ENCODE results near the gene PGA5.
"Not testable (repeated sequence)": the region's sequence is repeated elsewhere in the genome, so short reads cannot be mapped to it uniquely, and the experiment has no call there.

Gene PGA5

DNA sequence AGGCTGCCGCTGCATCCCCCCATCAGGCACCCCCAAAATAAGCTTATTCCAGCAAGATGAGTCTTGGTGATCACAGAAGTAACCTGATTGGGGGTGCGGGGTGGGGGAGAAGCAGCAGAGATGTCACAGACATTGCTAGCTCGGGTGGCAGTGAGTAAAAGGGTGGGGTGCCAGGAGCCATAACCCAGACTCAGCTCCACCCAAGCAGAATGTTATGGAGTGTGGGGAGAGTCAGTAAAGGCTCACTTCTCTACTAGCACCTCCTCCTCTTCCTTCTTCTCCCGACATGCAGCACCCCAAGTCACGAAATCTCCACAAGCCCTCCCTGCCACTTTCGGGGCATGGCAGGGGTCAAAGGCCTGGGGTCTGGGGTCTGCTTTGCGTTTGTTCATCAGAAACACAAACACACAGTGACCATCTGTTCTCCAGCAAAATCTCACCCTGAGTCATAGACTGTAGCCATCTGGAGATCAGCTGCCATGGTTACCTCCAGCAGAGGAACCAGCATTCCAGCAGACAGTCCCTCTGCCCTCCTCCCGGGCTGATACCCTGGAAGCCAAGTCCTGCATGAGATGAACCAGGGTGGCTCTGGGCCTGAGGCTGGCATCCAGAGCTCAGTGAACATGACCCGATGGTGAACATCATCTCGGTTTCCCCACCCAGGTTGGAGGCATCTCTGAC is 14.4 kb upstream of the PGA5 start:
- not testable (repeated sequence) for DNase-seq (ENCODE audit: low spot score)

DNA sequence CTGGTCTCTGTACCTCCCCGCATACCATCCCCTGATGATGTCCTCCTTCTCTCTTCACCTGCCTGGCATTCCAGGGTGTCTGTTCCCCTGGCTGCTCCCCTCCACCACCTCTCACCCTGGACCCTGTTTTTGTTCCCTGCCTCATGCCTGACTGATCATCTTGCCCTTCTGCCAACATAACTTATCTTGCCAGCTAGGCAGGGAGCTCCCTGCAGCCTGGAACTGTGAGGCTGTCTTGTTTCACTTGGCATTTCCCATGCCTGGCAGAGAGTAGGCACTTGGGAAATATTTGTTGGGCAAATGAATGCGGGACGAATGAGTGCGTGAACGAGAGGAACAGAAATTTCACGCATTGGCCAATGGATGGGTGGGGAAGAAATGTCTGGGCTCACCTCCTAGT is 11.5 kb upstream of the PGA5 start:
- not testable (repeated sequence) for DNase-seq (ENCODE audit: low spot score)

DNA sequence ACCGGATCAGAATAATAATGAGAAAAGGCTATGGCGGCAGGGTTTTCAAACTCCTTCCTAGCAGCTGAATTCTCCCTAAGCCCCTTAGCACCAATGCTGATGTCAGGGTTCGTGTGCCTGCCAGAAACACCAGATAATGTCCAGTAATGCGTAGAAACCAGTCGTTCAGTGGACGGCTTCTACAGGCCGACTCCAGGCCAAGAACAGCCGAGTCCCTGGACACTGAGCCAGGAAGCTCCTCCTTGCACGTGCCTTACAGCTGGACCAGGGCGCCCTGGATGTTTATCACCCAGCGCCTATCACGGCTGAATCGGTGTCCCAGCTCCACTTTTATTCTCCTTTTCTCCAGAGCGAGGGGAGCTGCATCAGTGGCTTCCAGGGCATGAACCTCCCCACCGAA is 9.9 kb upstream of the PGA5 start:
- DNase-seq (ENCODE audit: low spot score) = not testable (repeated sequence)

DNA sequence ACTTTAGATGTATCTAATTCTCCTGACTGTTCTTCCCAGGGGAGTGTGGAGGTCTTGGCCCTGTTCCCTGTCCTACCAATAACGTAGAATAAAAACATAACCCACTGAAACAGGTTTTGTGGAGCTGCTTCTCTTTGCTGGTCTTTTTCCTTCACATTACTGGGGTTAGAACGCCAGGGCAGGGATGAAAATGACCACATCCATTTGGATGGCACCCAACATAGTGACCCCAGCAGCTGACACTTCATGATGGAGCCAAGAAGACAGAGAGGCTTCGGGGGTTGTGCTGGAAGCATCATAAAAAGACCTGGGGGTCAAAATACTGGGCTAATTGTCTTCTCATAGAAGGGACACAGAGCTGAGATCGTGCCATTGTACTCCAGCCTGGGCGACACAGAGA is 9.4 kb upstream of the PGA5 start:
- not testable (repeated sequence) for DNase-seq (ENCODE audit: low spot score)

DNA sequence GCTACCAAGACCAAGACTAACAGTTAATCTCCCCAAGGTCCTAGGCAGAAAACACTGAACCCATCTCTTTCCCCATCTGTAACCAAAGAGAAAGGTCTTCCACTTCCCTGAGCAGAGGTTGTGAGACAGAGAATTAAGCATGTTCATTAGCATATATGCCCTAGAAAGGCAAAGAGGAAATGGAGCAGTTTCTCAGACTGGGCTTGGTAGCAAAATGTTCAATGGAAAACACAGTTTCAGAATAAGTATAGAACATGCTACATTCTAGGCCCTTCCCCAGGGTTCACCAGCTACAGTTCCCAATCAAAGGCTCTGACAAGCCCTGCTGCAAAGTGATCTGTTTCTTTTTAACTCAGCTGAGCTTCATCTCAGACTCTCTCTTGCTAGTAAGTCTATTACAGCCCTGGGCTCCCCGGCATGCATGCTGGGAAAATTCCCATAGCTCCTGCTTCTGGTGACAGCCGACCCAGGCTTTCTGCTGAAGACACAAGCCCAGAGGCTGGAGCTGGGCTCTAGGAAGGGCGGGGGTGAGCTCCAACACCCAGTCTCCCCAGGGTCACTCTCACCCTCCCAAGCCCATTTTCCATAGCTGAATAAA is 8.3 kb upstream of the PGA5 start:
- DNase-seq (ENCODE audit: low spot score) = not testable (repeated sequence)

DNA sequence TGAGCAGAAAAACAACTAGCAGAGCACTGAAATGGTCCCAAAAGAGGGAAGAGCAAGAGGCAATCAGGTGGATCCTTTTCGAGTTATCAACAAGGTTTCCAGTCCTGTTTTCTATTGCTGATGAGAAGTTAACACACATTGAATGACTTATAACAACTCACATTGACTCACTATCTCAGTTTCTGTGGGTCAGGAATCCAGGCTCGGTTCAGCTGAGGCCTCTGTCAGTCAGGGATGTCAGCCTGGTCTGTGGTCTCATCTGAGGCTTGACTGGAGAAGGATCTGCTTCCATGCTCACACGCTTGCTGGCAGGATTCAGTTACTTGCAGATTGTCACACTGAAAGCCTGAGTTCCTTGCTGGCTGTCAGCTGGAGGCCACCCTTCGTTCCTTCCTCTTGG is 3.8 kb upstream of the PGA5 start:
- DNase-seq (ENCODE audit: low spot score) = not testable (repeated sequence)

DNA sequence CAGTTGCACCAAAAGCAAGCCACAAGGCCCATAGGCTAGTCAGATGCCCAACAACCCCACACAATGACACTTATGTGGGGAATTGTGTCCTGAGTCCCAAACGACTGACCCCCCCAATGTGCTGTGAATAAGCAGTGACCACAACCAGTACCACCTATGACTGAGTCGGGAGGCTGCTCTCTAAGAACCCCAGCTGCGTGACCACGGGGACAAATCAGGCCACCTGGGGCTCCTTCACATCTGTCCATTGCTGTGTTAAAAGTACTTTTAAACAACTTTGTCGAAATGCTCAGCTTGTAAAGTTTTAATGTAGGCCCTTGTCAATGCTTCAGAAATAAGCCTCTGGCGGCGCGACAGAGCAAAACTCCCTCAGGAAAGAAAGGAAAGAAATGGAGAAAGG is 687 bp upstream of the PGA5 start:
- not testable (repeated sequence) for DNase-seq (ENCODE audit: low spot score)

DNA sequence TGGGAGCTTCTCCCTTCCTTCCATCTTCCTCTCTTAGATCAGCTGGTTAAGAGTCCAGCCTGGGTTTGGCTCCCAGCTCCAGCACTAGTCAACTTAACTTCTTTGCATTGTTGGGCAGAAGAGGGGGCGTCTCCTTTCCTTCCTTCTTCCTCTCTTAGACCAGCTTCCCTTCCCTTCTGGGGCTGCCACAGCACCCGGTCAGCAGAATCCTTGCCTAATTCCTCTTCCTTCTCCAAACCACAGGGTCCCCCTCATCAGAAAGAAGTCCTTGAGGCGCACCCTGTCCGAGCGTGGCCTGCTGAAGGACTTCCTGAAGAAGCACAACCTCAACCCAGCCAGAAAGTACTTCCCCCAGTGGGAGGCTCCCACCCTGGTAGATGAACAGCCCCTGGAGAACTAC is 551 bp downstream of the PGA5 start:
- not testable (repeated sequence) for DNase-seq (ENCODE audit: low spot score)

DNA sequence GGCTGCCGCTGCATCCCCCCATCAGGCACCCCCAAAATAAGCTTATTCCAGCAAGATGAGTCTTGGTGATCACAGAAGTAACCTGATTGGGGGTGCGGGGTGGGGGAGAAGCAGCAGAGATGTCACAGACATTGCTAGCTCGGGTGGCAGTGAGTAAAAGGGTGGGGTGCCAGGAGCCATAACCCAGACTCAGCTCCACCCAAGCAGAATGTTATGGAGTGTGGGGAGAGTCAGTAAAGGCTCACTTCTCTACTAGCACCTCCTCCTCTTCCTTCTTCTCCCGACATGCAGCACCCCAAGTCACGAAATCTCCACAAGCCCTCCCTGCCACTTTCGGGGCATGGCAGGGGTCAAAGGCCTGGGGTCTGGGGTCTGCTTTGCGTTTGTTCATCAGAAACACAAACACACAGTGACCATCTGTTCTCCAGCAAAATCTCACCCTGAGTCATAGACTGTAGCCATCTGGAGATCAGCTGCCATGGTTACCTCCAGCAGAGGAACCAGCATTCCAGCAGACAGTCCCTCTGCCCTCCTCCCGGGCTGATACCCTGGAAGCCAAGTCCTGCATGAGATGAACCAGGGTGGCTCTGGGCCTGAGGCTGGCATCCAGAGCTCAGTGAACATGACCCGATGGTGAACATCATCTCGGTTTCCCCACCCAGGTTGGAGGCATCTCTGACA is 4.4 kb downstream of the PGA5 start:
- not testable (repeated sequence) for DNase-seq (ENCODE audit: low spot score)

DNA sequence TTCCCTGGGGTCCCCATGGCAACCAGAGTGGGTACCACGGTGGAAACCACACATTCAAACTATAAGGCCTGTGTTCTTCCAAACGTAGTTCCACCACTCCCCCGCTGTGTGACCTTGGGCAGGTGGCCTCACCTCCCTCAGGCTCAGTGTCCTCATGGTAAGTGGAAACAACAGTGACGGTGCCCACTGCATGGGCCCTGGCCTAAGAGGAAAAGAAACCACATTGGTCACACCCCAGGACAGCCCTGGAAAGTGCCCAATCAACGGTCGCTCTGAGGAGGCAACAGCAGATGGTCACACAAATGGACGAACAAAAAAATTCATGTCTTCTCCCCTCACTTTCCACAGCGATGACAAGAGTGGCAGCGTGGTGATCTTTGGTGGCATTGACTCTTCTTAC is 7.1 kb downstream of the PGA5 start:
- not testable (repeated sequence) for DNase-seq (ENCODE audit: low spot score)

DNA sequence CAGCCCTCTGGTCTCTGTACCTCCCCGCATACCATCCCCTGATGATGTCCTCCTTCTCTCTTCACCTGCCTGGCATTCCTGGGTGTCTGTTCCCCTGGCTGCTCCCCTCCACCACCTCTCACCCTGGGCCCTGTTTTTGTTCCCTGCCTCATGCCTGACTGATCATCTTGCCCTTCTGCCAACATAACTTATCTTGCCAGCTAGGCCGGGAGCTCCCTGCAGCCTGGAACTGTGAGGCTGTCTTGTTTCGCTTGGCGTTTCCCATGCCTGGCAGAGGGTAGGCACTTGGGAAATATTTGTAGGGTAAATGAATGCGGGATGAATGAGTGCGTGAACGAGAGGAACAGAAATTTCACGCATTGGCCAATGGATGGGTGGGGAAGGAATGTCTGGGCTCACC is 8.2 kb downstream of the PGA5 start:
- DNase-seq (ENCODE audit: low spot score) = not testable (repeated sequence)

DNA sequence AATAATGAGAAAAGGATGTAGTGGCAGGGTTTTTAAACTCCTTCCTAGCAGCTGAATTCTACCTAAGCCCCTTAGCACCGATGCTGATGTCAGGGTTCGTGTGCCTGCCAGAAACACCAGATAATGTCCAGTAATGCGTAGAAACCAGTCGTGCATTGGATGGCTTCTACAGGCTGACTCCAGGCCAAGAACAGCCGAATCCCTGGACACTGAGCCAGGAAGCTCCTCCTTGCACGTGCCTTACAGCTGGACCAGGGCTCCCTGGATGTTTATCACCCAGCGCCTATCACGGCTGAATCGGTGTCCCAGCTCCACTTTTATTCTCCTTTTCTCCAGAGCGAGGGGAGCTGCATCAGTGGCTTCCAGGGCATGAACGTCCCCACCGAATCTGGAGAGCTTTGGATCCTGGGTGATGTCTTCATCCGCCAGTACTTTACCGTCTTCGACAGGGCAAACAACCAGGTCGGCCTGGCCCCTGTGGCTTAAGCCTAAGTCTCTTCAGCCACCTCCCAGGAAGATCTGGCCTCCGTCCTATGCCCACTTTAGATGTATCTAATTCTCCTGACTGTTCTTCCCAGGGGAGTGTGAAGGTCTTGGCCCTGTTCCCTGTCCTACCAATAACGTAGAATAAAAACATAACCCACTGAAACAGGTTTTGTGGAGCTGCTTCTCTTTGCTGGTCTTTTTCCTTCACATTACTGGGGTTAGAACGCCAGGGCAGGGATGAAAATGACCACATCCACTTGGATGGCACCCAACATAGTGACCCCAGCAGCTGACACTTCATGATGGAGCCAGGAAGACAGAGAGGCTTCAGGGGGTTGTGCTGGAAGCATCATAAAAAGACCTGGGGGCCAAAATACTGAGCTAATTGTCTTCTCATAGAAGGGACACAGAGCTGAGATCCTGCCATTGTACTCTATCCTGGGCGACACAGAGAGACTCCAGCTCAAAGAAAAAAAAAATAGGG is 10.1 kb downstream of the PGA5 start:
- DNase-seq (ENCODE audit: low spot score) = not testable (repeated sequence)

DNA sequence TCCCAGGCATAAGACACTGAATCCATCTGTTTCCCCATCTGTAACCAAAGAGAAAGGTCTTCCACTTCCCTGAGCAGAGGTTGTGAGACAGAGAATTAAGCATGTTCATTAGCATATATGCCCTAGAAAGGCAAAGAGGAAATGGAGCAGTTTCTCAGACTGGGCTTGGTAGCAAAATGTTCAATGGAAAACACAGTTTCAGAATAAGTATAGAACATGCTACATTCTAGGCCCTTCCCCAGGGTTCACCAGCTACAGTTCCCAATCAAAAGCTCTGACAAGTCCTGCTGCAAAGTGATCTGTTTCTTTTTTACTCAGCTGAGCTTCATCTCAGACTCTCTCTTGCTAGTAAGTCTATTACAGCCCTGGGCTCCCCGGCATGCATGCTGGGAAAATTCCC is 11.4 kb downstream of the PGA5 start:
- not testable (repeated sequence) for DNase-seq (ENCODE audit: low spot score)

DNA sequence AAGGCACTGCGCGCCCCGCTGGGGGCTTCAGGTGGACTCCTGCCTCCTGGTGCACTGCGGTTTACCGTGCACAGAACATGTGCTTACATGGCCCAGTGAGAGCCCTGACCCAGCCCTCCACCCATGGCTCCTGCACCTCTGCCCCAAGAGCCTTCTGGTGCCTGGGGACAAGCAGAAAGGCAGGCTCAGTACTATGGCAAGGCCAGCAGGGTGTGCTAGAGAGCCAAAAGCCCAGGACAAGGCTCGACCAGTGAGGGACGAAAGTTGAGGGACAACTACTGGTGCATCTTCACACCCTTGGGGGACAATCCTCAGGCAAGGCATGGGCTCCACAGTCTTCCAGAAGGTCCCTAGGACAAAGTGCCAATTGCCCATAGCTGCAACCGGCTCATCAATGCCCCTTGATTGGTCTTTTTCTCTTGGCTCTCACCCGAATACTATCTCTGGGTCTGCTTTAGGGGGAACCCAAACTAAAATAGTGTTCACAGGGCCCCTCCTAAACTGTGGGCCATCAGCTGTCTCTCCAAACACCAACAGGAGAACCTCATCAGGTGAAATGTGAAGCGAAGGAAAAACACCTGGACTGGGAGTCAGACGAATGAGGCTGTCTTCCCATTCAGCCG is 13.5 kb downstream of the PGA5 start:
- peak; percentile 54 for DNase-seq (ENCODE audit: low spot score)

DNA sequence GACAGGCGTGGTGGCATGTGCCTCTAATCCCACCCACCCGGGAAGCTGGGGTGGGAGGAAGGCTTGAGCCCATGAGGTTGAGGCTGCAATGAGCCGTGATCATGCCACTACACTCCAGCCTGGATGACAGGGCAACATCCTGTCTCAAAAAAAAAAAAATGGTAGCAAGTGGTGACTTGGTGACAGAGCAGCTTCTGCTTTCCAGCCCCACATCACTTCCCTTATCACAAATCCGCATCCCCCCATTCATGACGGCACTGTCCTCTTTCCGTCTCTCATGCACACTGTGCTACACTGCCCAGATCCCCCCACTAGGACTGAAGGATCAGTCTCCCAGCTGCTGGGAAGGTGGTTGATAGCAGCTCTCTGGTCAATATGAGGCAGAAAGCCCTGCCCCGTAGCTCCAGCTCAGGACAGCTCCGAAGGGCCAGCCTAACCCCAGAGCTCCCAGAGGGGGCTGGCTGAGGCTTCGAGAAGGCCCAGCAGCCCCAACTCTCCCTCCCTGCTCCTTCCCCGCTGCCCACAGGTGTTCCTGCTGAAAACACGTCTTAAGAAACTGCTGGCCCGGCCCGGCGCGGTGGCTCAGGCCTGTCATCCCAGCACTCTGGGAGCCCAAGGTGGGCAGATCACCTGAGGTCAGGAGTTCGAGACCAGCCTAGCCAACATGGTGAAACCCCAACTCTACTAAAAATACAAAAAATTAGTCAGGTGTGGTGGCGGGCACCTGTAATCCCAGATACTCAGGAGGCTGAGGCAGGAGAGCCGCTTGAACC is 15.9 kb downstream of the PGA5 start:
- no peak for DNase-seq (ENCODE audit: low spot score)

DNA sequence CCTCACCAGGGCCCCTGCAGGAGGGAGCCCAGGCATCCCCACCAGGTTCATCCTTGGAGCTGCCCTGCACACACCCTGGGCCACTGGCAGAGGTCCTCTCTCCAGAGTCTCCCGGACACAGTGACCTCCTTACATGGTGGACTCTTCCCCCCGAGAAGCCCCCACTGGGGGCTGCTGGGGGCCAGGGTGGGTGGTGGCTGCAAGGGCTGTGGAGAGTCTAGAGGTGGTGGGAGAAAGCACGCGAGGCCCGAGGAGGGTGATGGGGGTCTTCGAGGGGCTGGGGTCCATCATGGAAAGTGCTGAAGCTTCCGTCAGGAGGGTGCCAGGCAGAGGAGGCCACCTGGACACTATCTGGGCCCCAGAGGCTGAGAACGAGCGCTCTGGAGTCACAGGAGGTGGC is 17.6 kb downstream of the PGA5 start:
- no peak for DNase-seq (ENCODE audit: low spot score)

DNA sequence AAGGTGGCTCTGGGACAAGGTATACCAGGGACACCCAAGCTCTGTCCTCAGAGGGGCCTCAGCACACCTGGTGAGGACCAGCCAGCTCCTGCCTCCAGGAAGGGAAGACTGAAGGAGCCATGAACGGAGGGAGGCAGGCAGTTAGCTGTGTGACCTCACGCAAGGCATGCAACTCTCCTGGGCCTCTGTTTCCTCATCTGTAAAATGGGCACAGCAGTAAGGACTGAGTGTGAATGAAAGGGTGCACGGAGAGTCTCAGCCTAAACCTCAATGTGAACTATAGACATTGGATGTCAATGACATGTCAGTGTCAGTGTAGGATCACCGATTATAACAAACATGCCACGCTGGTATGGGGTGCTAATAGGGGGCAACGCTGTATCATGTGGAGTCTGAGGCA is 18.4 kb downstream of the PGA5 start:
- DNase-seq (ENCODE audit: low spot score) = no peak

DNA sequence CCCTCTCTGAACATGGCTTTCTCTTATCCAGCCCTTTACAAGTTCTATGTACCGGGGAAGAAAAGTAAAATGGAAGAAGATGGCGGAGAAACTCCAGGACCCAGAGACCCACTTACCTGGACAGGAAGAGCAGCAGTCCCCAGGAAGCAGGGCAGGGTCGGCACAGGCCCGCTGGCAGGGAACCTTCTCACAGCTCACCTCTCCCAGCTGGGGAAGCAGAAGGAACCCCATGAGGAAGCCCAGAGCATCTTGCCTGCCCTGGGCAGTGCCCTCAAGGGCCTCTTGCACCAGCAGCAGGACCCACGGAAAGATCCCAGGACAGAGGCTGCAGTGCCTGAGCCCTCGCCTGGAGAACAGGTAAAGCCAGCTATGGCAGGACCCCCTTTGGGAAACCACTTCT is 23.4 kb downstream of the PGA5 start:
- no peak for DNase-seq (ENCODE audit: low spot score)

DNA sequence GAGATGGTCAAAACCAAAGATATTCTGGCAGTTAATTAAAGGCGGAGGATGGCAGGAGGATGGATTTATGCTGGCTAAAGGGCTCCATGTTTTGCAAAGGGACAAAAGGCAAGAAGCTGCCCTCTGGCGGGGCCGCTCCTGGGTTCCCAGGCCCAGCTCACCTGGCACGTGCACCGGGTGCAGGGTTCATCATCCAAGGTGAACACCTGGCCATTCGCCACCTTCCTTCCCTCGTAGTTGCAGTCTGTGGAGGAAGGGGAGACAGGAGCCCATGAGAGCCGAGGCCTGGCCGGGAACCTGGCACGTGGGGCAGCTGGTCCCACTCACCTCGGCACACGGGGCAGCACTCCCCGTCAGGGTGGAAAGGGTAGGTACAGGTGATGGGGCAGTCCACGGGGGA is 23.8 kb downstream of the PGA5 start:
- DNase-seq (ENCODE audit: low spot score) = no peak

DNA sequence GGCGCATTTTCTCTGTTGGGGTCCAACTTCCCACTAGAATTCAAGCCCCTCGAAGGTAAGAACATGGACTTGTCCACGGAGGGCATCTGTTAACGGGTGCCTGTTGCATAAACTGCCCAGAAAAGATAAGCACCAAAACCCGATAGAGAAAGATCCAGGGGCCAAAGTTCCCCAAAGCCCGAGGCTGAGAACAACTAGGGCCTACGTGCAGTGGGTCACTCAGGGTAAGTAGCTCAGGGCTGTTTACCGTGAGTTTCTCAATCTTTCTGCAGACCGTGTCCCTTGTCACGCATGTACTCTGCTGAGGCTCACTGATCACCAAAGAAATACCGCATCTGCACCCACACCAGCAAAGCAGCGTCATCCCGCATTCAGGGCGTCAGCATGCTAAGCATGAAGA is 24.4 kb downstream of the PGA5 start:
- DNase-seq (ENCODE audit: low spot score) = no peak

DNA sequence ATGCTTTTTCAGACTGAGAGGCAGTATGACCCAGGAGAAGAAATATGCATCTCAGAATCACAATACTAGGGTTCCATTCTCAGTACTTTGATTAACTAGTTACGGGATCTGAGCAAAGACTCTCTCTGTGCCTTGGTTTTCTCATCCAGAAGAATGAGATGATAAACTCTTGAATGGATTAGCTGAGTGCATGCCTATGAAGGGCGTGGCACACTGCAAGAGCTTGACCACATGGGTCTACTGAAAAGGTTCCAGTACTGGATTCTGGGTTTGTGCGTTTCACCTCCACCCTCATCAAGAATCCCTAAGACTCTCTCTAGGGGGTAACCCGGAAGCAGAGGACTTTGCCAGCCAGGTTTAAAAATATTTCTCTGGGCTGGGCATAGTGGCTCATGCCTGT is 25.6 kb downstream of the PGA5 start:
- DNase-seq (ENCODE audit: low spot score) = no peak
